BLaER1 treated with 17β-estradiol and CSF1 and Interleukin-3, amounts not matched to agents 10 nM and 100 nM (cell line): Measurements from ENCODE around the gene SEMA5A.

Experiments
- H3K27ac ChIP-seq, 11 experiments: shearing (Covaris generic); formaldehyde crosslinking; 2 replicates each; pipeline ENCODE4 v1.8.1; 2022
- H3K27me3 ChIP-seq, 11 experiments: shearing (Covaris generic); formaldehyde crosslinking; 2 replicates each; pipeline ENCODE4 v1.8.1; 2022
- H3K36me3 ChIP-seq, 11 experiments: shearing (Covaris generic); formaldehyde crosslinking; 2 replicates each; pipeline ENCODE4 v1.8.1; 2022
- H3K4me1 ChIP-seq, 10 experiments: shearing (Covaris generic); formaldehyde crosslinking; 2 replicates each; pipeline ENCODE4 v1.8.1; 2022
- H3K4me2 ChIP-seq, 11 experiments: shearing (Covaris generic); formaldehyde crosslinking; 2 replicates each; pipeline ENCODE4 v1.8.1; 2022
- H3K4me3 ChIP-seq, 10 experiments: shearing (Covaris generic); formaldehyde crosslinking; 2 replicates each; pipeline ENCODE4 v1.8.1; 2022
- H3K9ac ChIP-seq, 11 experiments: shearing (Covaris generic); formaldehyde crosslinking; 2 replicates each; pipeline ENCODE4 v1.8.1; 2022
- H3K9me3 ChIP-seq, 11 experiments: shearing (Covaris generic); formaldehyde crosslinking; replicated peaks in 1 of 11; 2 replicates each; pipeline ENCODE4 v1.8.1; 2022
- H4K20me1 ChIP-seq, 11 experiments: shearing (Covaris generic); formaldehyde crosslinking; 2 replicates each; pipeline ENCODE4 v1.8.1; 2022
- Cebpa-rat ChIP-seq, 11 experiments: shearing (Covaris generic); IDR thresholded peaks; 2 replicates each; pipeline ENCODE4 v1.8.1; 2022

Gene SEMA5A

DNA sequence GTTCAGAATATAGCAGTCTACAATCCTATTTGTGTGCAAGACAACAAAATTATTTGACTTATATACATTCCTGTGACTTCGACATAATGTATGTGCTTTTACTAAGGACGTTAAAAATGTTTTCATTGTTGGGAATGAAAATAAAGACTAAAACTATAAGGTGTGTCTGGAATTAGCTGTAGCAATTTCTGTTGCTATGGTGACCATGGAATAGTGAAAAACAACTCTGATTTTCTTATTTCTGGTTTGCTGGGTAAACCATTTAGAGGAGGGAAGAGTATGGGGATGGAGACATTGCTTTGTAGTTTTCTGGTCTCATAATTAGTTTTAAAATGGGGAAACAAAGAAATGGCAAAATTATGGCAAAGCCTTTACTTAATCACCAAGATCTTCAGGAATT is 343.2 kb downstream of the SEMA5A start:
- no peak for TF ChIP-seq Cebpa-rat (IDR thresholded peaks at IDR 0.05)

DNA sequence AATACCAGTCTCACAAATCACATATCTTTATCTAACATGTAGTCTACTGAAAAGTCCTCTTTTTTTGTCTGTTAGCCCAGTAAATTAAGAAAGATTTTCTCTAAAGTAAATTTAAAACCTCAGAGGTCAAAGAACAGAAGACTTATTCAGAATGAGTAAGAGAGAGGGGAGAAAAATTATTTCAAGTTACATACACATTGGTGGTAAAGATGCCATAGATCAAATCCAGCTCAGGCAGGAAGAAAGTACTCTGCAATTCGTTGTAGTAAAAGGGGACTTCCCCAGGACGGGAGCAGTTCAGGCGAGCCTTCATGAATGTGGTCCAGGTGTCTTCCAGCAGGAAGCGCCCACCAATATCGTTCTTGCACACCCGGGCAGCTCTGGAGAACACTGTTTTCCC is 344.1 kb downstream of the SEMA5A start:
- no peak for TF ChIP-seq Cebpa-rat (IDR thresholded peaks at IDR 0.05)
- no peak overlapping the region for H3K4me3 ChIP-seq
- H3K27ac ChIP-seq, result no peak overlapping the region

More for the DNA sequence above, 343.2 kb downstream of the SEMA5A start:
- Histone ChIP-seq H3K4me3 (no peak overlapping the region), H3K4me1 (peaks cover 0 to 22% (median 0%) of the 10 kb centered on the region in 10 experiments; a peak in 7 of 20 replicates), H3K9ac (no peak overlapping the region), H3K9me3 (peaks cover 0 to 9% (median 6%) of the 10 kb centered on the region in 11 experiments; a peak in 12 of 22 replicates), H3K4me2 (no peak overlapping the region), H3K27ac (no peak overlapping the region), H3K36me3 (no peaks in the 10 kb centered on the region), H4K20me1 (no peaks in the 10 kb centered on the region), H3K27me3 (no peaks in the 10 kb centered on the region)

DNA sequence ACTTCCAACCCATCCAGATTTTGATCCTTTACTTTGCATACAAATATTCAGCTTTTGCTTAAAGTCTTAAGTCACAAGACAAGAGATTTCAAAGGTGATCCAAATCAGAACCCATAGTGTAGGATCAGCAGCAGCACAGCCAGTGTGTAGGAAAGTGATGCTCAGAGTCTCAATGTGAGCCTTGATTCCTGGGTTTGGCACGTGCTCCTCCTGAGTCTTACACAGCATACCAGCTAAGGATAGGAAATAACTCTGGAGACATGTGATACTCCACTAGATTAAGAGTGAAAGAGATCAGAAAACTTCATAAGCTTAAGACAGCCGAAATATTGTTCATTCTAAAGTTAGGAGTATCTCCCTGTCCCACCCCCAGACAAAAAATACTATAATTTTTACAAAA is 344.9 kb downstream of the SEMA5A start:
- H3K4me3 ChIP-seq, result no peak overlapping the region
- H4K20me1 ChIP-seq, result no peaks in the 10 kb centered on the region
- no peaks in the 10 kb centered on the region for H3K27me3 ChIP-seq
- no peak overlapping the region for H3K4me2 ChIP-seq
- no peak overlapping the region for H3K27ac ChIP-seq
- no peak for TF ChIP-seq Cebpa-rat (IDR thresholded peaks at IDR 0.05)
- H3K9ac ChIP-seq, result no peak overlapping the region
- no peaks in the 10 kb centered on the region for H3K36me3 ChIP-seq
- H3K4me1 ChIP-seq, result peaks cover 0 to 25% (median 0%) of the 10 kb centered on the region in 10 experiments; a peak in 6 of 20 replicates
- peaks cover 0 to 9% (median 6%) of the 10 kb centered on the region in 11 experiments; a peak in 12 of 22 replicates for H3K9me3 ChIP-seq

More for the DNA sequence above, 344.1 kb downstream of the SEMA5A start:
- H3K36me3 ChIP-seq, result no peaks in the 10 kb centered on the region
- no peaks in the 10 kb centered on the region for H4K20me1 ChIP-seq
- H3K27me3 ChIP-seq, result no peaks in the 10 kb centered on the region
- H3K4me2 ChIP-seq, result no peak overlapping the region
- no peak overlapping the region for H3K9ac ChIP-seq
- peaks cover 0 to 25% (median 0%) of the 10 kb centered on the region in 10 experiments; a peak in 6 of 20 replicates for H3K4me1 ChIP-seq
- H3K9me3 ChIP-seq, result peaks cover 0 to 9% (median 6%) of the 10 kb centered on the region in 11 experiments; a peak in 12 of 22 replicates

DNA sequence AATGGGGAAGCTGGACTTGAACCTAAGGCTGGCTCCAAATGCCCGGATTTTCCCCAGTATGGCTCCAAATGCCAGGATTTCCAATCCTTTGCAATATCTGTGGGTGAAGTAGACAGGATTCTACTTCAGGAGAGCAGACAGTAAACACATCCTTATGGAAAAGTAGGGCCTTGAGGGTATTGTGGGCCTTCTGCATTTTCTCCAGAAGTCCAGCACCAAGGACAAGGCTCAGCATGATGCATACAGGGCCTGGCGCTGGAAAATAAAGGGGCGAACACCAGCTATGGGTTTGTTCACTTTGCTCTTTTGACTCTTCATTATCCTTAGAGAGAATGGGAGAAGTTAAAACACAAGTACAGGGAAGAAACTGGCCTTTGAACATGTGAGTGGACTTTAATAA is 347.5 kb downstream of the SEMA5A start:
- Histone ChIP-seq H3K9ac (no peak overlapping the region), H3K4me2 (peak overlapping the region in 2 of 11 experiments; percentile 78; a peak in 4 of 22 replicates), H3K4me3 (no peak overlapping the region), H3K27ac (peak overlapping the region in 1 of 11 experiments; percentile 44; a peak in 2 of 22 replicates), H3K36me3 (no peaks in the 10 kb centered on the region), H3K9me3 (no peaks in the 10 kb centered on the region), H3K27me3 (no peaks in the 10 kb centered on the region), H3K4me1 (peaks cover 0 to 25% (median 0%) of the 10 kb centered on the region in 10 experiments; a peak in 6 of 20 replicates), H4K20me1 (no peaks in the 10 kb centered on the region)
- no peak for TF ChIP-seq Cebpa-rat (IDR thresholded peaks at IDR 0.05)

DNA sequence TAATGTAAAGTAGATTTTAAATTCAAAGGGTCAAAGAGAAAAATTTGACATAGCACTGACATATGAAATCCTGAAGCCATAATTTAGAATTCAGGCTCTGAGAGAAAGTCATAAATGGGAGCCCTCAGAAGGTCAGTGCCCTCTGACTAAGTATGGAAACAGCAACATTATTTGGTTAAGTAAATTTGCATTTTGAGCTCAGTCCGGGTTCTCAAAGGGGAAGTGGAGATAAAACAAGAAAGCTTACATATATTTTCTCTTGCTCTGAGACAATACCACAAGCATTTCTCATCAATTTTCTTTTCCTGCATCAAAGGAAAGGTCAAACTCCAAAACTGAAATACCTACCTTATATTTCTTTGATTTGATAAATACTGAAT is 348.0 kb downstream of the SEMA5A start:
- Histone ChIP-seq H3K4me3 (no peak overlapping the region), H3K9ac (no peak overlapping the region), H3K4me1 (peaks cover 0 to 25% (median 0%) of the 10 kb centered on the region in 10 experiments; a peak in 6 of 20 replicates), H3K4me2 (peak overlapping the region in 2 of 11 experiments; percentile 78; a peak in 4 of 22 replicates), H3K9me3 (no peaks in the 10 kb centered on the region), H3K36me3 (no peaks in the 10 kb centered on the region), H3K27me3 (no peaks in the 10 kb centered on the region), H4K20me1 (no peaks in the 10 kb centered on the region), H3K27ac (peak overlapping the region in 1 of 11 experiments; percentile 44; a peak in 2 of 22 replicates)
- TF ChIP-seq Cebpa-rat (IDR thresholded peaks at IDR 0.05), result no peak

DNA sequence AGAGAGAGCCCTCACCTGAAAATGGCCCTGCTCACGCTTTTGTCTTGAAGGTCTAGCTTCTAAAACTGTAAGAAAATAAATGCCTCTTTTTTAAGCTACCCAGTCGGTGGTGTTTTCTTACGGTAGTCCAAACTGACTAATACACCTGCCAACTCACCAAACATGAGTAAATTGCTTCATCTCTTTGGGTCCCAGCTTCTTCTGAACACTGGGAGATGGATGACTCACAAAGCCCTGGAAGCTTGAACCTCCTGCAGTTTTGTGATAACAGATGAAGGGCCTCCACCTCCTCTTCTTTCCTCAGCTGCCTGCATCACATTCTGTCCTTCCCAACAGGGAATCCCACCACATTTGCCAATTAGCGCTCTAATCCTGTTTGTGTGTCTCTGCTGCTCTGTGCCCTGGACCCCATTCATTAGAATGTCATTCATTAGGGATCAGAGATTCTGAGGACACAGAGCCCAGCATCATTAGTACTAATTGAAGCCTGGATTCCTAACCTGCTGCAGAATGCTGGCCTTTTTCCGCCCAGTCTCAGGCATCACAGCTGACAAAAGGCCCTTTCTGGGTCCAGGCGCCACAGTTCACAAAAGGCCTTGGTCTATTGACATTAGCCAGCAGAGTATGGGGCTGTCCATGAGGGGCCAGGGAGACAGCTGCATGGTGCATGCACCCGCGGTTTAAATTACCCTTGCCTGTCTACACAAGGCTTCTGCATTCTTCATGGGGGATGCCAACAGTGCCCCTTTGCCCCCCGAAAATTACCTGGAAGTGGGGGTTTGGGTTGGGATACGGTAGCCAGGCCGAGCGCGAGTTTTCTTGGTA is 349.3 kb downstream of the SEMA5A start:
- no peak for TF ChIP-seq Cebpa-rat (IDR thresholded peaks at IDR 0.05)
- no peak overlapping the region for H3K27ac ChIP-seq

DNA sequence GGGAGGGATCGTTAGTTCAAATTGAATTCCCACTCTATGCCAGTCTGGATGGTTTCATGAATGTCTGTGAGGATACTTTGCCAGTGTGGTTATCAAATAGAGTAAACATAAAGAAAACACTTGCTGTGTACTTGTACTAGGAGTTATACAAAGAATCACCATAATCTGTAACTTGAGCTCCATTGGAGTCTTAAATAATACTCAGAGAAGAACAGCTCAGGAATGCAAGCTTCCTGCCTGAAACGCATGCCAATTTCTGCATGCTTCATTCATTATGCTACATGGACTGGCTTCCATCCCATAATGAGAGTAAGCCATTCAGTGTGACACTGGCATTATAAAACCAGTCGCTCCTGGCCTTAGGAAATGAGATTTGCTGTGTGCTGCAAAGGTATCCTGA is 351.4 kb downstream of the SEMA5A start:
- Histone ChIP-seq H3K36me3 (no peaks in the 10 kb centered on the region), H3K9me3 (no peaks in the 10 kb centered on the region), H3K9ac (no peak overlapping the region), H3K4me1 (peaks cover 0 to 25% (median 0%) of the 10 kb centered on the region in 10 experiments; a peak in 6 of 20 replicates), H3K4me2 (no peak overlapping the region), H3K27ac (no peak overlapping the region), H3K4me3 (no peak overlapping the region), H3K27me3 (no peaks in the 10 kb centered on the region), H4K20me1 (no peaks in the 10 kb centered on the region)
- TF ChIP-seq Cebpa-rat (IDR thresholded peaks at IDR 0.05), result no peak

More for the DNA sequence above, 349.3 kb downstream of the SEMA5A start:
- Histone ChIP-seq H3K9ac (no peak overlapping the region), H4K20me1 (no peaks in the 10 kb centered on the region), H3K9me3 (no peaks in the 10 kb centered on the region), H3K36me3 (no peaks in the 10 kb centered on the region), H3K4me3 (no peak overlapping the region), H3K27me3 (no peaks in the 10 kb centered on the region), H3K4me2 (peak overlapping the region in 1 of 11 experiments; percentile 78; a peak in 3 of 22 replicates), H3K4me1 (peaks cover 0 to 25% (median 0%) of the 10 kb centered on the region in 10 experiments; a peak in 6 of 20 replicates)

DNA sequence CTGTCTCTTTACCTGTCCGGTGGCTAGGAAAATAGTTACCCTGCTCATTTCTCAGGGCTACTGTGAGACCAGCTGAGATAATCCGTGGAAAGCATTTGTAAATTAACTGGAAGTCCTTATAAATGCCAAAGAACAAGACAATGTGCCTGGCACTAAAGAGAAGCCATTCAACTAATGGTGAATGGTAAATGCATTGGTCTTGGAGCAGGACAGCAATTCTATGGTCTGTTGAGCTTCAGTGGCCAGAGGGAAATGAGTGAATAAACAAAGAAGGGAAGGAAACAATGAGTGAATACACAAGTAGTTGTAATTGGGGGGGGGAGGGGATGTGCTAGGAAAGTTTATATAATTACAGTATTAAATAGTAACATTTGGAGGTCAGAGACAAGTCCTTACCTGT is 353.6 kb downstream of the SEMA5A start:
- H3K4me2 ChIP-seq, result no peak overlapping the region
- H3K27me3 ChIP-seq, result no peaks in the 10 kb centered on the region
- no peaks in the 10 kb centered on the region for H4K20me1 ChIP-seq
- no peak for TF ChIP-seq Cebpa-rat (IDR thresholded peaks at IDR 0.05)
- H3K36me3 ChIP-seq, result no peaks in the 10 kb centered on the region
- no peak overlapping the region for H3K27ac ChIP-seq
- H3K9ac ChIP-seq, result no peak overlapping the region
- H3K9me3 ChIP-seq, result no peaks in the 10 kb centered on the region
- H3K4me3 ChIP-seq, result no peak overlapping the region
- peaks cover 0 to 18% (median 7%) of the 10 kb centered on the region in 10 experiments; a peak in 8 of 20 replicates for H3K4me1 ChIP-seq

DNA sequence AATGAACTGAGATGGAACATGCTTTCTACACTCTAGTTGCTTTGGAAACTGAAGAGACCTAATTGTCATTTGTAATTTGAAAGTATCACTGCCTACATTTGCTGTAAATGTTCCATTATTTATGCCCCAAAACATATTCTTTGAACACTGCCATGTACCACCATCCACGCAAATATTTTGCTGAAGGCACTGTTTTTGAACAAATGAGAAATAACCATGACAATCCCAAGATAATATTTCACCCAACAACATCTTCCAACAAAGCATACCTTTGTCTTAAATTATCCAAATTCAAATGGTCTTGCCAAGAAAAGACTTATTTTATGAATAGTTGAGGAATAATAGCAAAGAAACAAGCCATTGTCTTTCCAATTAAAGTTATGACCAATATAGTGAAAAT is 356.2 kb downstream of the SEMA5A start:
- TF ChIP-seq Cebpa-rat (IDR thresholded peaks at IDR 0.05), result no peak
- Histone ChIP-seq H3K27me3 (no peaks in the 10 kb centered on the region), H3K4me3 (no peak overlapping the region), H3K4me2 (no peak overlapping the region), H3K9me3 (no peaks in the 10 kb centered on the region), H3K27ac (no peak overlapping the region), H3K36me3 (no peaks in the 10 kb centered on the region), H4K20me1 (no peaks in the 10 kb centered on the region), H3K9ac (no peak overlapping the region), H3K4me1 (peaks cover 0 to 13% (median 7%) of the 10 kb centered on the region in 10 experiments; a peak in 8 of 20 replicates)
